GM12878 (cell line): ENCODE results near the gene CLN6. TPM values are rescaled to one million over a fixed set of nuclear protein-coding genes. Genes with fewer than 3 reads are reported as not detected.

ENCODE experiments used
- ATAC-seq: fragments of 200-7000 bp; cut with Tn5 transposase; 3 replicates; pipeline ENCODE4 v1.9.1; 2020; ENCODE audit warnings: mild to moderate bottlenecking, moderate library complexity
- BruUV-seq: library from RNA; stranded (reverse); fragments of 400-500 nt; replicated peaks from 2 replicates; lab custom pipeline; 2021; lab: Mats Ljungman, UMichigan
- CTCF ChIA-PET: fragments of 300-600 bp; sonication (Branson Sonifier 250); formaldehyde crosslinking; extraction: SDS; loops from one replicate; lab custom pipeline; 2021; ENCODE audit warnings: inconsistent platforms; lab: Yijun Ruan, JAX
- POLR2A ChIA-PET: fragments of 350-600 bp; formaldehyde crosslinking; extraction: SDS; loops from one replicate; lab custom pipeline; 2021; ENCODE audit warnings: inconsistent platforms; lab: Charles Lee
- RAD21 ChIA-PET: fragments of 300-600 bp; sonication (Branson Sonifier 250); formaldehyde crosslinking; loops from one replicate; lab custom pipeline; 2023; ENCODE audit warnings: antibody characterized with exemption; ENCODE audit not compliant: unreplicated experiment; lab: Charles Lee
- SMC1A ChIA-PET: fragments of 300-600 bp; sonication (Branson Sonifier 250); formaldehyde crosslinking; loops from one replicate; lab custom pipeline; 2023; ENCODE audit not compliant: unreplicated experiment, uncharacterized antibody; lab: Charles Lee
- DNase-seq: peaks from one replicate; pipeline ENCODE4 v3.0.0-alpha.2; 2011; ENCODE audit warnings: low read depth, low spot score
- FAIRE-seq: peaks from 3 replicates; lab custom pipeline; 2011; peaks lifted over from hg19 to GRCh38; lab: Jason Lieb, UNC
- H2AFZ ChIP-seq: 2 replicates; pipeline ENCODE4 v1.6.0; 2011; ENCODE audit warnings: low read depth, low read length, control low read depth; ENCODE audit not compliant: control insufficient read depth
- H3K27ac ChIP-seq: 2 replicates; pipeline ENCODE4 v1.5.1; 2011; ENCODE audit warnings: control low read depth; ENCODE audit not compliant: control insufficient read depth, insufficient read depth
- H3K27me3 ChIP-seq, 2 experiments: replicated peaks in 1 of 2; 2 replicates each; pipeline versions ENCODE4 v1.6.0 to v1.6.1; 2011; ENCODE audit warnings: low read length in 1 of 2; ENCODE audit not compliant: control insufficient read depth in 2 of 2, insufficient read depth in 2 of 2
- H3K36me3 ChIP-seq, 2 experiments: 2 replicates each; pipeline ENCODE4 v1.5.1; 2011; ENCODE audit warnings: low read length in 1 of 2; ENCODE audit not compliant: control insufficient read depth in 2 of 2, insufficient read depth in 2 of 2
- H3K4me1 ChIP-seq: 2 replicates; pipeline ENCODE4 v1.6.1; 2011; ENCODE audit warnings: mild to moderate bottlenecking, low read length, moderate library complexity, mixed read lengths; ENCODE audit not compliant: control insufficient read depth, insufficient read depth
- H3K4me2 ChIP-seq: 2 replicates; pipeline ENCODE4 v1.6.0; 2011; ENCODE audit warnings: control low read depth; ENCODE audit not compliant: control insufficient read depth, insufficient read depth
- H3K4me3 ChIP-seq: fragments of 200-600 bp; sonication (generic); 2 replicates; pipeline ENCODE4 v1.5.1; 2016
- H3K79me2 ChIP-seq: 2 replicates; pipeline ENCODE4 v1.6.0; 2011; ENCODE audit warnings: low read length; ENCODE audit not compliant: control insufficient read depth, insufficient read depth
- H3K9ac ChIP-seq: 2 replicates; pipeline ENCODE4 v1.8.0; 2011; ENCODE audit warnings: low read length, control low read depth, mixed read lengths; ENCODE audit not compliant: control insufficient read depth, insufficient read depth
- H3K9me3 ChIP-seq: replicated peaks from 3 replicates; pipeline ENCODE4 v1.5.1; 2011; ENCODE audit warnings: mild to moderate bottlenecking, low read length; ENCODE audit not compliant: control insufficient read depth, insufficient read depth
- H4K20me1 ChIP-seq: 2 replicates; pipeline ENCODE4 v1.6.0; 2011; ENCODE audit not compliant: control insufficient read depth, insufficient read depth
- CBX5 ChIP-seq: sonication (generic); IDR thresholded peaks from 2 replicates; pipeline ENCODE4 v1.6.1; 2016; ENCODE audit warnings: low read depth, moderate library complexity, mild to moderate bottlenecking, inconsistent platforms
- CHD4 ChIP-seq: fragments of 200-600 bp; sonication (generic); IDR thresholded peaks from 2 replicates; pipeline ENCODE4 v1.6.1; 2016; ENCODE audit warnings: mild to moderate bottlenecking
- EED ChIP-seq: sonication (generic); IDR thresholded peaks from 2 replicates; pipeline ENCODE4 v1.6.1; 2016; ENCODE audit warnings: antibody characterized with exemption, low read depth
- ESRRA ChIP-seq: IDR thresholded peaks from 2 replicates; pipeline ENCODE4 v1.6.1; 2012; ENCODE audit warnings: mild to moderate bottlenecking, low read length, improper control_type of control experiment
- POLR2A ChIP-seq: IDR thresholded peaks from 2 replicates; pipeline ENCODE4 v1.6.1; 2011; ENCODE audit warnings: low read depth, mild to moderate bottlenecking, low read length
- POLR2AphosphoS5 ChIP-seq: IDR thresholded peaks from 2 replicates; pipeline ENCODE4 v1.6.1; 2011; ENCODE audit warnings: mild to moderate bottlenecking, low read length, inconsistent platforms
- STAT1 ChIP-seq: fragments of 450-650 bp; conservative IDR thresholded peaks from 2 replicates; pipeline ENCODE4 v1.6.1; 2014; ENCODE audit warnings: antibody characterized with exemption, mild to moderate bottlenecking
- STAT3 ChIP-seq: IDR thresholded peaks from 2 replicates; pipeline ENCODE4 v1.6.1; 2011; ENCODE audit warnings: low read depth, low read length, improper control_type of control experiment
- WGBS: methylation state at CpG from one replicate; pipeline ENCODE4 v1.1.6; 2016; ENCODE audit warnings: low lambda C conversion rate; ENCODE audit not compliant: insufficient replicate concordance, insufficient coverage; ENCODE audit errors: missing lambda C conversion rate; 5-methylcytosine and 5-hydroxymethylcytosine counted together
- in situ Hi-C: fragments of 300-500 bp; cut with MboI; formaldehyde crosslinking; loops from 9 replicates; pipeline ENCODE4 v1.14.3; 2018; ENCODE audit warnings: mixed read lengths
- intact Hi-C: fragments of 100-400 bp; cut with micrococcal nuclease; formaldehyde crosslinking; loops from one replicate; pipeline ENCODE4 v1.14.2; 2022; ENCODE audit not compliant: unreplicated experiment
- polyA plus RNA-seq, 11 experiments: library from polyadenylated mRNA; depleted of rRNA in 4 of 11; unstranded in 6 of 11; stranded (reverse) in 5 of 11; fragments of >200 nt; fragmentation: Nextera tagmentation in 4 of 11; fragmentation: Illumina TruSeq in 1 of 11; extraction: Ambion mirVana in 4 of 11; extraction: Trizol in 1 of 11; gene quantifications; 1 replicate in 1 of 11; 2 replicates in 10 of 11; pipeline versions ENCODE4 v1.2.1 to v1.2.3, GENCODE V29; 2011 to 2016; ENCODE audit warnings: inconsistent platforms in 2 of 11, missing spikeins in 2 of 11, low read depth in 1 of 11
- total RNA-seq, 4 experiments: library from RNA; depleted of rRNA in 3 of 4; stranded (reverse); fragments of >200 nt in 3 of 4; fragmentation: Illumina TruSeq in 1 of 4; extraction: Trizol in 1 of 4; gene quantifications; 2 replicates each; pipeline versions ENCODE4 v1.2.1 to v1.2.3, GENCODE V29; 2013 to 2021
- TF ChIP-seq, protein P1 (sequence below): fragments of 450-650 bp; formaldehyde crosslinking; IDR thresholded peaks from 2 replicates; pipeline ENCODE4 v1.4.0; 2022; ENCODE audit warnings: mild to moderate bottlenecking, moderate library complexity
- TF ChIP-seq, protein P2 (sequence below): fragments of 450-650 bp; IDR thresholded peaks from 2 replicates; pipeline ENCODE4 v1.6.1; 2018; ENCODE audit warnings: mild to moderate bottlenecking, low read depth, moderate library complexity; ENCODE audit not compliant: partially characterized antibody
- TF ChIP-seq, protein P3 (sequence below): IDR thresholded peaks from 2 replicates; pipeline ENCODE4 v1.6.1; 2011; ENCODE audit warnings: low read depth, low read length, improper control_type of control experiment, borderline replicate concordance
- TF ChIP-seq, protein P4 (sequence below): IDR thresholded peaks from 2 replicates; pipeline ENCODE4 v1.6.1; 2012; ENCODE audit warnings: low read length, inconsistent platforms

CLN6 gene
- total and polyA plus RNA-seq, 10 of the 15 experiments (the other 5 are each of a cell fraction or from before 2014, with no cell fraction given), result 0.74 to 69.0 (median 30.3) TPM

DNA sequence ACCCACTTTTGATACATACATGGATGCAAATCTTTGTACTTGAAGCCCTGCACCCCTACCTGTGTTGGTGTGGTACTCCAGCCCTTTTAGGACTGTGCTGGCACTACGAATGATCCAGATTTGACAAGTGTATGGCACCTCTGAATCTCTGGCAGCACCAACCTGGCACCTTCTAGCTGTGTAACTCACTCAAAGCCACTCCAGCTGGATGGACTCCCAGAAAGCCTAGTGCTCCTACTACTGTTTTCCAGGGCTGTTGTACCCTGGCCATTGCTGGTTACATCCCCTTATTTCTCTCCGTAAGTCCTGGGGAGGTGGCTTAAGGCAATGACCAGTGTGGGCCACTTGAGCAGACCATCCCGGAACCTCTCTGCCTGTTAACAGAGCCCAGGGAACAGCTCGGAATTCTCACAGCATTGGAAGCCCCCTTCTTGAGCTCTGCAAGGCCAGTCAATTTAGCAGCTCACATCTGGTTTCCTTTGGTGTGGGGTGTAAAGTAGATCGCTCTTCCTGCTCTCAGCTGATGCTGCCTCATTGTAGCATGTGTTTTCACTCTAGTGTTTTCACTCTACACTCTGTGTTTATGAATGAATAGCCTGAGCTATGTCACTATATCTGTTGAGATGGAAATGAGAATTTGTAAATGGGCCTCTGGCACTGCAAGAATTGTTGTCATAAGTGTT is 36.6 kb downstream of the CLN6 start:
- Histone ChIP-seq H2AFZ (no peak overlapping the region), H3K27ac (no peak overlapping the region), H3K36me3 (peaks cover 11 to 28% of the 10 kb centered on the region in 2 experiments), H3K4me3 (no peak overlapping the region), H3K79me2 (no peaks in the 10 kb centered on the region), H3K4me1 (peaks cover 17% of the 10 kb centered on the region), H3K27me3 (no peaks in the 10 kb centered on the region), H3K4me2 (no peak overlapping the region), H4K20me1 (no peaks in the 10 kb centered on the region), H3K9ac (no peak overlapping the region), H3K9me3 (no peaks in the 10 kb centered on the region)
- TF ChIP-seq STAT3 (no peak), POLR2AphosphoS5 (peak; percentile 24; the same call in 1 of the 2 replicates), EED (no peak), POLR2A (peak; percentile 46), STAT1 (no peak), CBX5 (no peak), ESRRA (no peak), CHD4 (no peak)
- TF ChIP-seq, protein P1, sequence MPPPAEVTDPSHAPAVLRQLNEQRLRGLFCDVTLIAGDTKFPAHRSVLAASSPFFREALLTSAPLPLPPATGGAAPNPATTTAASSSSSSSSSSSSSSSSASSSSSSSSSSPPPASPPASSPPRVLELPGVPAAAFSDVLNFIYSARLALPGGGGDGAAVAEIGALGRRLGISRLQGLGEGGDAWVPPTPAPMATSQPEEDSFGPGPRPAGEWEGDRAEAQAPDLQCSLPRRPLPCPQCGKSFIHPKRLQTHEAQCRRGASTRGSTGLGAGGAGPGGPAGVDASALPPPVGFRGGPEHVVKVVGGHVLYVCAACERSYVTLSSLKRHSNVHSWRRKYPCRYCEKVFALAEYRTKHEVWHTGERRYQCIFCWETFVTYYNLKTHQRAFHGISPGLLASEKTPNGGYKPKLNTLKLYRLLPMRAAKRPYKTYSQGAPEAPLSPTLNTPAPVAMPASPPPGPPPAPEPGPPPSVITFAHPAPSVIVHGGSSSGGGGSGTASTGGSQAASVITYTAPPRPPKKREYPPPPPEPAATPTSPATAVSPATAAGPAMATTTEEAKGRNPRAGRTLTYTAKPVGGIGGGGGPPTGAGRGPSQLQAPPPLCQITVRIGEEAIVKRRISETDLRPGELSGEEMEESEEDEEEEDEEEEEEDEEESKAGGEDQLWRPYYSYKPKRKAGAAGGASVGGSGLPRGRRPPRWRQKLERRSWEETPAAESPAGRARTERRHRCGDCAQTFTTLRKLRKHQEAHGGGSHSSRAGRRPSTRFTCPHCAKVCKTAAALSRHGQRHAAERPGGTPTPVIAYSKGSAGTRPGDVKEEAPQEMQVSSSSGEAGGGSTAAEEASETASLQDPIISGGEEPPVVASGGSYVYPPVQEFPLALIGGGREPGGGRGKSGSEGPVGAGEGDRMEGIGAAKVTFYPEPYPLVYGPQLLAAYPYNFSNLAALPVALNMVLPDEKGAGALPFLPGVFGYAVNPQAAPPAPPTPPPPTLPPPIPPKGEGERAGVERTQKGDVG (CRISPR knock-in tag), result no peak
- TF ChIP-seq, protein P2, sequence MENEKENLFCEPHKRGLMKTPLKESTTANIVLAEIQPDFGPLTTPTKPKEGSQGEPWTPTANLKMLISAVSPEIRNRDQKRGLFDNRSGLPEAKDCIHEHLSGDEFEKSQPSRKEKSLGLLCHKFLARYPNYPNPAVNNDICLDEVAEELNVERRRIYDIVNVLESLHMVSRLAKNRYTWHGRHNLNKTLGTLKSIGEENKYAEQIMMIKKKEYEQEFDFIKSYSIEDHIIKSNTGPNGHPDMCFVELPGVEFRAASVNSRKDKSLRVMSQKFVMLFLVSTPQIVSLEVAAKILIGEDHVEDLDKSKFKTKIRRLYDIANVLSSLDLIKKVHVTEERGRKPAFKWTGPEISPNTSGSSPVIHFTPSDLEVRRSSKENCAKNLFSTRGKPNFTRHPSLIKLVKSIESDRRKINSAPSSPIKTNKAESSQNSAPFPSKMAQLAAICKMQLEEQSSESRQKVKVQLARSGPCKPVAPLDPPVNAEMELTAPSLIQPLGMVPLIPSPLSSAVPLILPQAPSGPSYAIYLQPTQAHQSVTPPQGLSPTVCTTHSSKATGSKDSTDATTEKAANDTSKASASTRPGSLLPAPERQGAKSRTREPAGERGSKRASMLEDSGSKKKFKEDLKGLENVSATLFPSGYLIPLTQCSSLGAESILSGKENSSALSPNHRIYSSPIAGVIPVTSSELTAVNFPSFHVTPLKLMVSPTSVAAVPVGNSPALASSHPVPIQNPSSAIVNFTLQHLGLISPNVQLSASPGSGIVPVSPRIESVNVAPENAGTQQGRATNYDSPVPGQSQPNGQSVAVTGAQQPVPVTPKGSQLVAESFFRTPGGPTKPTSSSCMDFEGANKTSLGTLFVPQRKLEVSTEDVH, result no peak
- TF ChIP-seq, protein P3, sequence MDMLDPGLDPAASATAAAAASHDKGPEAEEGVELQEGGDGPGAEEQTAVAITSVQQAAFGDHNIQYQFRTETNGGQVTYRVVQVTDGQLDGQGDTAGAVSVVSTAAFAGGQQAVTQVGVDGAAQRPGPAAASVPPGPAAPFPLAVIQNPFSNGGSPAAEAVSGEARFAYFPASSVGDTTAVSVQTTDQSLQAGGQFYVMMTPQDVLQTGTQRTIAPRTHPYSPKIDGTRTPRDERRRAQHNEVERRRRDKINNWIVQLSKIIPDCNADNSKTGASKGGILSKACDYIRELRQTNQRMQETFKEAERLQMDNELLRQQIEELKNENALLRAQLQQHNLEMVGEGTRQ, result no peak
- TF ChIP-seq, protein P4, sequence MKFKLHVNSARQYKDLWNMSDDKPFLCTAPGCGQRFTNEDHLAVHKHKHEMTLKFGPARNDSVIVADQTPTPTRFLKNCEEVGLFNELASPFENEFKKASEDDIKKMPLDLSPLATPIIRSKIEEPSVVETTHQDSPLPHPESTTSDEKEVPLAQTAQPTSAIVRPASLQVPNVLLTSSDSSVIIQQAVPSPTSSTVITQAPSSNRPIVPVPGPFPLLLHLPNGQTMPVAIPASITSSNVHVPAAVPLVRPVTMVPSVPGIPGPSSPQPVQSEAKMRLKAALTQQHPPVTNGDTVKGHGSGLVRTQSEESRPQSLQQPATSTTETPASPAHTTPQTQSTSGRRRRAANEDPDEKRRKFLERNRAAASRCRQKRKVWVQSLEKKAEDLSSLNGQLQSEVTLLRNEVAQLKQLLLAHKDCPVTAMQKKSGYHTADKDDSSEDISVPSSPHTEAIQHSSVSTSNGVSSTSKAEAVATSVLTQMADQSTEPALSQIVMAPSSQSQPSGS, result no peak
- RAD21 ChIA-PET, result interaction anchor here (0.9 kb wide), 1 partner anchor 60 kb away, joined by 3 read pairs; no protein-coding TSS in a partner anchor
- ATAC-seq (no peak), FAIRE-seq (no peak), DNase-seq (no peak)
- whole genome bisulfite sequencing, result 88% methylated on average over 5 of the region's 5 CpGs
- SMC1A ChIA-PET, result interaction anchor here (1.1 to 1.3 kb wide), 2 partner anchors 10 to 129 kb away, joined by 3 read pairs; no protein-coding TSS in a partner anchor
- no TSS peak for BruUV-seq
- CTCF ChIA-PET, result interaction anchor here (2.8 kb wide), 1 partner anchor 330 kb away, joined by 12 read pairs; no protein-coding TSS in a partner anchor
- in situ Hi-C loops, result no loop called here
- POLR2A ChIA-PET, result interaction anchor here (0.6 kb wide), 1 partner anchor 339 kb away, joined by 4 read pairs; no protein-coding TSS in a partner anchor
- intact Hi-C loops, result no loop called here
